HL-60 (cell line): ENCODE measurements around the gene MMP23B.

Experiments used
- DNase-seq, 2 experiments: peaks; one replicate each; pipeline ENCODE4 v3.0.0-alpha.2; 2010 to 2020; ENCODE audit warnings: low read depth in 1 of 2, low spot score in 1 of 2
- H3K27ac ChIP-seq: fragments of 250-450 bp; sonication (Bioruptor Pico); replicated peaks from 2 replicates; pipeline ENCODE4 v1.5.1; 2020; ENCODE audit warnings: mild to moderate bottlenecking, moderate library complexity
- H3K27me3 ChIP-seq: fragments of 250-450 bp; sonication (Bioruptor Pico); 2 replicates; pipeline ENCODE4 v1.5.1; 2021; ENCODE audit warnings: mild to moderate bottlenecking, moderate library complexity; ENCODE audit not compliant: insufficient read depth, poor library complexity, severe bottlenecking
- H3K4me3 ChIP-seq: replicated peaks from 2 replicates; pipeline ENCODE4 v1.5.1; 2011; ENCODE audit warnings: mild to moderate bottlenecking, control low read depth, low read length; ENCODE audit not compliant: insufficient read depth
- GABPA ChIP-seq: IDR thresholded peaks from 2 replicates; pipeline ENCODE4 v1.6.1; 2012; ENCODE audit warnings: low read depth
- POLR2AphosphoS5 ChIP-seq: IDR thresholded peaks from 2 replicates; pipeline ENCODE4 v1.6.1; 2012; ENCODE audit warnings: low read depth
- SPI1 ChIP-seq: IDR thresholded peaks from 2 replicates; pipeline ENCODE4 v1.6.1; 2012; ENCODE audit warnings: low read depth, mild to moderate bottlenecking, borderline replicate concordance
- TF ChIP-seq, protein P1 (sequence below): IDR thresholded peaks from 2 replicates; pipeline ENCODE4 v1.6.1; 2012; ENCODE audit warnings: low read depth; ENCODE audit not compliant: insufficient replicate concordance
- TF ChIP-seq, protein P2 (sequence below): IDR thresholded peaks from one replicate; pipeline ENCODE4 v1.5.1; 2011; ENCODE audit warnings: low read length, control low read depth, inconsistent platforms; ENCODE audit not compliant: insufficient read depth

Gene MMP23B

DNA sequence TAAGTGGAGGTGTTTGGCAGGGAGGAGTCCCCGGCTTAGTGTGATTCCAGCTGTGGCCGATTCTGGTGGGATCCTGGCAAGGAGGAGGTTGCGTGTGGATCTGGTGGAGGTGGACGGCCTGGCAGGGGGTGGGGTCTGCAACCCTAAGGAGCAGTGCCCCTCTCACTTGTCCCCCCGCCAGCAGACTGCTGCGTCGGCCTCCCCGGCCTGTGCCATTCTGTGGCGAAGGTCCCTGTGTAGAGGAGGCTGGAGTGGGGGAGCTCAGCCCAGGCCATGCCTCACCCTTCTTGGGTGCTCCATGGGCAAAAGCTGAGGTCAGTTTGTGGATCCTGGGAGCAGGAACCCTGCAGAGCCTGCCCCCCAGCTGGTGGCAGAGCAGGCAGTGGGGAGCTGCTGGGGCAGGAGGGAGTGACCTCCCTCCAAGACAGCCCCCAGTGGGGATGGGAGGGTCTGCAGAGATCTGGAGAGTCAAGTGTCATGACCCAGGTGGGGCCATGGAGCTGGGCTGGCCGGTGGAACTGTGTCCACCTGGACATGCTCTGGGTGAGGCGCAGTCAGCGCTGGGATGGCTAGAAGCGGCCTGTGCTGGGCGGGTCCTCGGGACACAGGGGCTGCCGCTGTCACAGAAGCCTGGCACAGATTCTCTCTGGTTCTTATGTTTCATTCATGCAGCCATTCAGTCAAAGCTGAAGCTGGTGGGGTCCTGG is 11.4 kb upstream of the MMP23B start:
- Histone ChIP-seq H3K4me3 (no peak overlapping the region), H3K27me3 (no peaks in the 10 kb centered on the region), H3K27ac (no peak overlapping the region)
- no peak for DNase-seq
- TF ChIP-seq GABPA (no peak), POLR2AphosphoS5 (no peak), SPI1 (no peak)
- TF ChIP-seq, protein P1, sequence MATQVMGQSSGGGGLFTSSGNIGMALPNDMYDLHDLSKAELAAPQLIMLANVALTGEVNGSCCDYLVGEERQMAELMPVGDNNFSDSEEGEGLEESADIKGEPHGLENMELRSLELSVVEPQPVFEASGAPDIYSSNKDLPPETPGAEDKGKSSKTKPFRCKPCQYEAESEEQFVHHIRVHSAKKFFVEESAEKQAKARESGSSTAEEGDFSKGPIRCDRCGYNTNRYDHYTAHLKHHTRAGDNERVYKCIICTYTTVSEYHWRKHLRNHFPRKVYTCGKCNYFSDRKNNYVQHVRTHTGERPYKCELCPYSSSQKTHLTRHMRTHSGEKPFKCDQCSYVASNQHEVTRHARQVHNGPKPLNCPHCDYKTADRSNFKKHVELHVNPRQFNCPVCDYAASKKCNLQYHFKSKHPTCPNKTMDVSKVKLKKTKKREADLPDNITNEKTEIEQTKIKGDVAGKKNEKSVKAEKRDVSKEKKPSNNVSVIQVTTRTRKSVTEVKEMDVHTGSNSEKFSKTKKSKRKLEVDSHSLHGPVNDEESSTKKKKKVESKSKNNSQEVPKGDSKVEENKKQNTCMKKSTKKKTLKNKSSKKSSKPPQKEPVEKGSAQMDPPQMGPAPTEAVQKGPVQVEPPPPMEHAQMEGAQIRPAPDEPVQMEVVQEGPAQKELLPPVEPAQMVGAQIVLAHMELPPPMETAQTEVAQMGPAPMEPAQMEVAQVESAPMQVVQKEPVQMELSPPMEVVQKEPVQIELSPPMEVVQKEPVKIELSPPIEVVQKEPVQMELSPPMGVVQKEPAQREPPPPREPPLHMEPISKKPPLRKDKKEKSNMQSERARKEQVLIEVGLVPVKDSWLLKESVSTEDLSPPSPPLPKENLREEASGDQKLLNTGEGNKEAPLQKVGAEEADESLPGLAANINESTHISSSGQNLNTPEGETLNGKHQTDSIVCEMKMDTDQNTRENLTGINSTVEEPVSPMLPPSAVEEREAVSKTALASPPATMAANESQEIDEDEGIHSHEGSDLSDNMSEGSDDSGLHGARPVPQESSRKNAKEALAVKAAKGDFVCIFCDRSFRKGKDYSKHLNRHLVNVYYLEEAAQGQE: no peak
- TF ChIP-seq, protein P2, sequence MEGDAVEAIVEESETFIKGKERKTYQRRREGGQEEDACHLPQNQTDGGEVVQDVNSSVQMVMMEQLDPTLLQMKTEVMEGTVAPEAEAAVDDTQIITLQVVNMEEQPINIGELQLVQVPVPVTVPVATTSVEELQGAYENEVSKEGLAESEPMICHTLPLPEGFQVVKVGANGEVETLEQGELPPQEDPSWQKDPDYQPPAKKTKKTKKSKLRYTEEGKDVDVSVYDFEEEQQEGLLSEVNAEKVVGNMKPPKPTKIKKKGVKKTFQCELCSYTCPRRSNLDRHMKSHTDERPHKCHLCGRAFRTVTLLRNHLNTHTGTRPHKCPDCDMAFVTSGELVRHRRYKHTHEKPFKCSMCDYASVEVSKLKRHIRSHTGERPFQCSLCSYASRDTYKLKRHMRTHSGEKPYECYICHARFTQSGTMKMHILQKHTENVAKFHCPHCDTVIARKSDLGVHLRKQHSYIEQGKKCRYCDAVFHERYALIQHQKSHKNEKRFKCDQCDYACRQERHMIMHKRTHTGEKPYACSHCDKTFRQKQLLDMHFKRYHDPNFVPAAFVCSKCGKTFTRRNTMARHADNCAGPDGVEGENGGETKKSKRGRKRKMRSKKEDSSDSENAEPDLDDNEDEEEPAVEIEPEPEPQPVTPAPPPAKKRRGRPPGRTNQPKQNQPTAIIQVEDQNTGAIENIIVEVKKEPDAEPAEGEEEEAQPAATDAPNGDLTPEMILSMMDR: no peak

DNA sequence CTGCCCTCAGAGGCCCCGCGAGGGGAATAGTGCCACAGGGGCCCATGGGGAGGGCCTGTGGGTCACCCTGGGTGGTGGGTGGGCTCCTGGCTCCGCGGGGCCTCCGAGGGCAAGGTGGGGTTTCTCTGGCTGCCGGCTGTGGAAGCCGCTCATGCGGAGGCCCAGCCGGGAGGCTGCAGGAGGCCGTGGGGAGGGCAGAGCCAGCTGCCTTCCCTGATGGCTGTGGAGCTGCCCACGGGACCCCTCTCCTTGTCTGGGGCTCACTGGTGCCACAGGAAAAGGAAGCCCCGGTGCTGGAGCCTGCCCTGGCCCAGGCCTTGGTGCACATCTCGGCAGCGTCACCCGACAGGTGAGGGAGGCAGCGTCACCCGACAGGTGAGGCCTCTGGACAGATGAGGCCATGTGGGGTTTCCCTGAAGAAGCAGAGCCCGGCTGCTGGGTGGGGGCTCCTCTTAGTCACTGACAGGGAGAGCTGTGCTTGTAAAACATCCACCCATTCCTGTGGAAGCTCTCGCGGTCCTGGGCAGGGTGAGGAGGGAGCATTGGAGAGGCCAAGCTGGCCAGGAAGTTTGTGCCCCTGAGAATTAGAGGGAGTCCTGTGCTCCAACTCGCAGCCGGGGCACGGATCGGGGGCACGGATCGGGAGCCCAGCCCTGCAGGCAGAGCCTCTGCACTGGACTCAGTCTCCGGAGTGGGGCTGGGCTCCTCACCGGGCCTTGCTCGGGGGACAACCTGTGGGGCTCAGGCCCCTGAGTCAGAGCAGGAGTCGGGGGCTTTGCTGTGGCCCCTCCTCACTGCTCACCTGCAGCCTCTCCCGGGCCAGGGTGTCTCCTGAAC is 10.6 kb upstream of the MMP23B start:
- Histone ChIP-seq H3K27me3 (no peaks in the 10 kb centered on the region), H3K4me3 (no peak overlapping the region)
- TF ChIP-seq GABPA: no peak
- TF ChIP-seq, protein P1: no peak

DNA sequence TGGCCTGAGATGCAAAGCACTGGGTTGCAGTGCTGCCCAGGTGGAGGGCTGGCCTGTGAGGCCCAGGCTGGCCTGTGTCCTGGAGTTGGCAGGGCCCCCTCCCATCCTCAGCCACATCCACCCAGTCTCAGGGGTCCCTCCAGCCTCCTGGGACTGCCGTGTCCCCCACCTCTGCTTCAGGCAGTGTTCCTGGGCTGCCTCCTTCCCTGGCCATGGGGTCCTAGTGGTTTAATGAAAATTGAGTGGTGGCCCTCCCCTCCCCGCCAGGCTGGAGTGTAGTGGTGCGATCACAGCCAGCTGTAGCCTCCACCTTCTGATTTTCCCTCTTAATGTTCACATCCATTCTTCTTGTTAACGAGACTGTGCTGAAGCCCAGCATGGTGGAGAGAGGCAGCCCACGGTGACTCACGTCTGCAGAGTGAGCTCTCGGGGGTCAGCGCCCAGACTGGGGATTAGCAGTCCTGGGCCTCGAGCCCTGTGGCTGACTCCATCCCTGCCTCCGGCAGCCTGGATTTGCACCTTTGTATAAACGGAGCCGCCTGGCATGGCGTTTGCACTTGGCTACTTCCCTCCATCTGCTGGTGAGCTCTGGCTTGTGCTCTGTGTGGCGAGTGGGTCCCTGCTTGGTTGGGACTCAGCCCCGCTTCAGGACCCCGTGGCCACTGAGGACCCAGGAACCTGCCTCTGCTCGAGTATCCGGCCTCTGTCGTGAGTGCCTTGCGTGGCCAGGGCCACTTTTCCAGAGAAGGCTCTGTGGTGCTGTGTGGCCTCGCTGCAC is 9.8 kb upstream of the MMP23B start:
- no peak for DNase-seq
- no peak for TF ChIP-seq SPI1
- no peak for TF ChIP-seq GABPA
- TF ChIP-seq POLR2AphosphoS5: no peak
- TF ChIP-seq, protein P2: no peak
- TF ChIP-seq, protein P1: no peak
- no peak overlapping the region for H3K4me3 ChIP-seq
- no peaks in the 10 kb centered on the region for H3K27me3 ChIP-seq
- no peak overlapping the region for H3K27ac ChIP-seq

More for the DNA sequence above, 10.6 kb upstream of the MMP23B start:
- no peak overlapping the region for H3K27ac ChIP-seq
- DNase-seq: no peak
